ENCODE results near the gene TBCK. TPM values are rescaled to one million over a fixed set of nuclear protein-coding genes. Genes with fewer than 3 reads are reported as not detected.

TBCK gene
- total and polyA plus RNA-seq, 2 experiments from 2014 or later = 34.1 to 36.9 TPM

DNA sequence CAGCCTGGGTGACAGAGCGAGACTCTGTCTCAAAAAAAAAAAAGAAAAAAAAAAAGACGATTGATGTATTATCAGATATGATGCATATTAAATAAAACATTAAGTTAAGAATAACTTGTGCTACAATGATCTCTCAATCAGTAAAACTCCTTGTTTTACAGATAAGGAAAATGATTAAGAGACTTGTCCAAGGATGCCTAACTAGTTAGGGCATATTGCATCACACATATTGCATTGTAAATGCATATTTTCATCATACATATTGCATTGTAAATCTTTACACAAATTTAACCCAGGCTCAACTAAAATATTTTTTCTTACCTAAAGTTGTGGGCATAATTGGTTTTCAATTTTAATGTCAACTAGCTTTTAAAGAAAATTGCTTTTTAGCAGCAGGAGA lies 26.3 kb downstream of the TBCK start:
- DNase-seq (ENCODE audit: low read depth in 1 of 2, low spot score in 1 of 2) = peak in 1 of 2 donors; percentile 26
- Histone ChIP-seq H3K4me1 (ENCODE audit: low read depth) (no peaks in the 10 kb centered on the region), H3K4me3 (no peak overlapping the region), H3K27me3 (no peaks in the 10 kb centered on the region), H3K27ac (no peak overlapping the region), H3K9me3 (ENCODE audit: low read depth) (no peaks in the 10 kb centered on the region), H3K36me3 (peaks cover 10% of the 10 kb centered on the region)
- TF ChIP-seq, protein P1, sequence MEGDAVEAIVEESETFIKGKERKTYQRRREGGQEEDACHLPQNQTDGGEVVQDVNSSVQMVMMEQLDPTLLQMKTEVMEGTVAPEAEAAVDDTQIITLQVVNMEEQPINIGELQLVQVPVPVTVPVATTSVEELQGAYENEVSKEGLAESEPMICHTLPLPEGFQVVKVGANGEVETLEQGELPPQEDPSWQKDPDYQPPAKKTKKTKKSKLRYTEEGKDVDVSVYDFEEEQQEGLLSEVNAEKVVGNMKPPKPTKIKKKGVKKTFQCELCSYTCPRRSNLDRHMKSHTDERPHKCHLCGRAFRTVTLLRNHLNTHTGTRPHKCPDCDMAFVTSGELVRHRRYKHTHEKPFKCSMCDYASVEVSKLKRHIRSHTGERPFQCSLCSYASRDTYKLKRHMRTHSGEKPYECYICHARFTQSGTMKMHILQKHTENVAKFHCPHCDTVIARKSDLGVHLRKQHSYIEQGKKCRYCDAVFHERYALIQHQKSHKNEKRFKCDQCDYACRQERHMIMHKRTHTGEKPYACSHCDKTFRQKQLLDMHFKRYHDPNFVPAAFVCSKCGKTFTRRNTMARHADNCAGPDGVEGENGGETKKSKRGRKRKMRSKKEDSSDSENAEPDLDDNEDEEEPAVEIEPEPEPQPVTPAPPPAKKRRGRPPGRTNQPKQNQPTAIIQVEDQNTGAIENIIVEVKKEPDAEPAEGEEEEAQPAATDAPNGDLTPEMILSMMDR (IDR thresholded peaks at IDR 0.05; ENCODE audit: low read depth, low read length) = no peak

DNA sequence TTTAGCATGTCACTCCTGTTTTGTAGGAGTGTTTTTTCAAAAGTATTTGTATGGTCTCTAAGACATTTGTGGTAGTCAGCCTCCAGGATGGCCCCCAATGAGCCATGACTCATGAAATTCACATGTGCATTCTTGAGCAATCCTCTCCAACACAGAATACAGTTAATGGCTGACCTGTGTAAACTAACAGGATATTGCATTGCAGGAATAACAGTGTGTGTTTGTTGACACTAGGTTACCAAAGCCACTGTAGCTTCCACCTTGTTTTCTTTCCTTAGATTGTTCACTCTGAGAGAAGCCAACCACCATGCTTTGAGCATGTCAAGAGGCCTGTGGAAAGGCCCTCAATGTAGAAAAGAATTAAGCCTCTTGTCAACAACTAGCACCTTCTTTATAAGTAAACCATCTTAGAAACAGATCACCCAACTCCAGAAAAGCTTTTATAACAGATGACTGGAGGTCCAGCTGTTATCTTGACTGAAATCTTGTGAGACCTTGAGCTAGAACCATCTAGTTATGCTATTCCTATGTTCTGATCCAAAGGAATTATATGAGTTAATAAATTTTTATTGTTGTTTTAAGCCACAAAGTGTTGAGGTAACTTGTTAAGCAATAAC lies 28.5 kb downstream of the TBCK start:
- Histone ChIP-seq H3K27ac (no peak overlapping the region), H3K36me3 (peaks cover 3% of the 10 kb centered on the region), H3K4me1 (ENCODE audit: low read depth) (peaks cover 7% of the 10 kb centered on the region), H3K9me3 (ENCODE audit: low read depth) (no peaks in the 10 kb centered on the region), H3K4me3 (no peak overlapping the region), H3K27me3 (no peaks in the 10 kb centered on the region)
- DNase-seq (ENCODE audit: low read depth in 1 of 2, low spot score in 1 of 2) = peak in 1 of 2 donors; percentile 84
- TF ChIP-seq, protein P1 (IDR thresholded peaks at IDR 0.05; ENCODE audit: low read depth, low read length) = no peak

DNA sequence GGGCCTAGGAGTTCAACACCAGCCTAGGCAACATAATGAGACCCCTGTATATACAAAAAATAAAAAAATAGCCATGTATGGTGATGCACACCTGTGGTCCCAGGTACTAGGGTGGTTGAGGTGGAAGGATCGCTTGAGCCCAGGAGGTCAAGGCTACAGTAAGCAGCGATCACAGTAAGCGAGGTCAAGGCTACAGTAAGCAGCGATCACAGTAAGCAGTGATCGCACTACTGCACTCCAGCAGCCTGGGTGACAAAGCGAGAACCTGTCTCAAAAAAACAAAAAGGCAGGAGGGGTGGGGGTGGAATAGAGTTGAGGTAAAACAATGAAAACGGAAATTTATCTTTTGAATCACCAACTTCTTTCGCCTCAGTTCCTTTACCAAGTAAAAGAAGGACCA lies 29.4 kb downstream of the TBCK start:
- Histone ChIP-seq H3K27me3 (no peaks in the 10 kb centered on the region), H3K27ac (no peak overlapping the region), H3K4me3 (no peak overlapping the region), H3K4me1 (ENCODE audit: low read depth) (peaks cover 10% of the 10 kb centered on the region), H3K9me3 (ENCODE audit: low read depth) (no peaks in the 10 kb centered on the region), H3K36me3 (peaks cover 3% of the 10 kb centered on the region)
- TF ChIP-seq, protein P1 (IDR thresholded peaks at IDR 0.05; ENCODE audit: low read depth, low read length) = no peak
- no peak for DNase-seq (ENCODE audit: low read depth in 1 of 2, low spot score in 1 of 2)

DNA sequence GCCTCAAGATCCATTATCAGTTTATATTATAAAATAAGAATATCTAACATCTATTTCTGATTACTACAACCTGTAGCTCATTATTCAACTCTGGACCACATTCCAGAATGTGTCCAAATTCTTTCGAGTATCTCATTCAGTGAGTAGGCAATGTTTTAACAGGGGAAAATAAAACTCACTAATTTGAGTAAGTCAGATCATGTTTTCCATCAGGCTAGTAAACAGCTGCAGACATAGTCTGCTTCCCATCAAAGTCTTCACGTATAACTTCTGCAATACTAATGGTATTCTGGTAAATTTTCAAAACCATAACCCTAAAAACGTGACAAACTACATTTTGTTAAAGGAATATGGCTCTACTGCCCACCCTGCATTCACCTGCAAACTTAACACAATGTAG lies 31.8 kb downstream of the TBCK start:
- Histone ChIP-seq H3K4me3 (no peak overlapping the region), H3K36me3 (peaks cover 3% of the 10 kb centered on the region), H3K9me3 (ENCODE audit: low read depth) (no peaks in the 10 kb centered on the region), H3K27ac (no peak overlapping the region), H3K27me3 (no peaks in the 10 kb centered on the region), H3K4me1 (ENCODE audit: low read depth) (peaks cover 10% of the 10 kb centered on the region)
- TF ChIP-seq, protein P1 (IDR thresholded peaks at IDR 0.05; ENCODE audit: low read depth, low read length) = no peak
- DNase-seq (ENCODE audit: low read depth in 1 of 2, low spot score in 1 of 2) = no peak

DNA sequence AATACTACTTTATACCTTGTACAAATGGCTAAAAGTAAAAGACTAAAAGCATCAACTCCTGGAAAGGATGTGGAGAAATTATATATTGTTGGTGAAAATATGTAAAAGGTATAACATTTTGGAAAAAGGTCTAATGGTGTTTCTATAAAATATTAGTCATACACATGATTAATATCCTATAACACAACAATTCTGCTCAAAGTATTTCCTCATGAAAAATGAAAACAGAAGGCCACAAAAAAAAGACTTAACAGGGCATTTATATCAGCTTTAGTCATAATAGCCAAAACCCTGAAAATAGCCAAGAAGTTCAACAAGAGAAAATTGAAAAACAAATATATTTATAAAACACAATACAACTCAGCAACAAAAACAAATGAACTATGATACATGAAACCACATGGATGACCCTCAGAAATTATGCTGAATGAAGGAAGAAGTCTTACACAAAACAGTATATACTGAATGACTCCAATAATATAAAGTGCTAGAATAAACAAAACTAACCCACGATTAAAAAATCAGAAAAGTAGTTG lies 38.8 kb downstream of the TBCK start:
- no peak for DNase-seq (ENCODE audit: low read depth in 1 of 2, low spot score in 1 of 2)
- peaks cover 7% of the 10 kb centered on the region for H3K36me3 ChIP-seq
- no peaks in the 10 kb centered on the region for H3K9me3 ChIP-seq (ENCODE audit: low read depth)
- no peak overlapping the region for H3K27ac ChIP-seq
- TF ChIP-seq, protein P1 (IDR thresholded peaks at IDR 0.05; ENCODE audit: low read depth, low read length) = no peak
- H3K27me3 ChIP-seq = no peaks in the 10 kb centered on the region
- H3K4me1 ChIP-seq (ENCODE audit: low read depth) = peaks cover under 1% of the 10 kb centered on the region
- H3K4me3 ChIP-seq = no peak overlapping the region
